ENCODE results near the gene SLC9A2. TPM values are rescaled to one million over a fixed set of nuclear protein-coding genes. Genes with fewer than 3 reads are reported as not detected.

Gene SLC9A2
- total RNA-seq, 1 donor from 2014 or later, result not detected

- peak; percentile 94 for TF ChIP-seq CTCF (IDR thresholded peaks at IDR 0.05; ENCODE audit: partially characterized antibody, unreplicated experiment)
- Mint-ChIP-seq H3K4me1 (ENCODE audit: low read depth, unreplicated experiment) (peaks cover 2% of the 10 kb centered on the region), H3K27ac (ENCODE audit: unreplicated experiment) (no peak overlapping the region), H3K9me3 (ENCODE audit: unreplicated experiment) (no peaks in the 10 kb centered on the region), H3K27me3 (ENCODE audit: unreplicated experiment) (no peaks in the 10 kb centered on the region), H3K36me3 (ENCODE audit: unreplicated experiment) (no peaks in the 10 kb centered on the region), H3K4me3 (ENCODE audit: unreplicated experiment) (no peak overlapping the region)
- DNase-seq, result no peak
These were observed 134.3 kb downstream of the SLC9A2 start for GRCh38 chr2:102753563-102754159.

GRCh38 chr2:102754456-102755145 lies 135.2 kb downstream of the SLC9A2 start:
- Mint-ChIP-seq H3K27ac (ENCODE audit: unreplicated experiment) (no peak overlapping the region), H3K4me1 (ENCODE audit: low read depth, unreplicated experiment) (peaks cover 2% of the 10 kb centered on the region), H3K9me3 (ENCODE audit: unreplicated experiment) (no peaks in the 10 kb centered on the region), H3K27me3 (ENCODE audit: unreplicated experiment) (no peaks in the 10 kb centered on the region), H3K36me3 (ENCODE audit: unreplicated experiment) (no peaks in the 10 kb centered on the region), H3K4me3 (ENCODE audit: unreplicated experiment) (no peak overlapping the region)
- no peak for DNase-seq
- no peak for TF ChIP-seq CTCF (IDR thresholded peaks at IDR 0.05; ENCODE audit: partially characterized antibody, unreplicated experiment)

- Mint-ChIP-seq H3K4me1 (ENCODE audit: low read depth, unreplicated experiment) (peaks cover 2% of the 10 kb centered on the region), H3K4me3 (ENCODE audit: unreplicated experiment) (no peak overlapping the region), H3K36me3 (ENCODE audit: unreplicated experiment) (no peaks in the 10 kb centered on the region), H3K9me3 (ENCODE audit: unreplicated experiment) (no peaks in the 10 kb centered on the region), H3K27ac (ENCODE audit: unreplicated experiment) (no peak overlapping the region), H3K27me3 (ENCODE audit: unreplicated experiment) (no peaks in the 10 kb centered on the region)
- DNase-seq, result no peak
- TF ChIP-seq CTCF (IDR thresholded peaks at IDR 0.05; ENCODE audit: partially characterized antibody, unreplicated experiment), result no peak
These were observed 135.9 kb downstream of the SLC9A2 start for GRCh38 chr2:102755284-102755683.

- H3K27ac Mint-ChIP-seq (ENCODE audit: unreplicated experiment), result no peak overlapping the region
- H3K9me3 Mint-ChIP-seq (ENCODE audit: unreplicated experiment), result no peaks in the 10 kb centered on the region
- no peak for DNase-seq
- H3K4me1 Mint-ChIP-seq (ENCODE audit: low read depth, unreplicated experiment), result peaks cover 2% of the 10 kb centered on the region
- H3K27me3 Mint-ChIP-seq (ENCODE audit: unreplicated experiment), result no peaks in the 10 kb centered on the region
- H3K36me3 Mint-ChIP-seq (ENCODE audit: unreplicated experiment), result no peaks in the 10 kb centered on the region
- TF ChIP-seq CTCF (IDR thresholded peaks at IDR 0.05; ENCODE audit: partially characterized antibody, unreplicated experiment), result no peak
- no peak overlapping the region for H3K4me3 Mint-ChIP-seq (ENCODE audit: unreplicated experiment)
These were observed 139.1 kb downstream of the SLC9A2 start for GRCh38 chr2:102758439-102758838.

Other genes starting within 250 kb of the SLC9A2 start
- not detected for gene IL18RAP, start 196.4 kb upstream of the SLC9A2 start, total RNA-seq (ENCODE audit: unreplicated experiment)
- 0.12 TPM for gene SLC9A4, start 146.3 kb upstream of the SLC9A2 start, total RNA-seq (ENCODE audit: unreplicated experiment)
- 5.8 TPM for gene TMEM182, start 142.5 kb downstream of the SLC9A2 start, total RNA-seq (ENCODE audit: unreplicated experiment)